ENCODE data around the gene VIL1. TPM values are rescaled to one million over a fixed set of nuclear protein-coding genes. Genes with fewer than 3 reads are reported as not detected.

Gene VIL1
- total RNA-seq, 1 experiment from 2014 or later: 3.0 TPM

DNA sequence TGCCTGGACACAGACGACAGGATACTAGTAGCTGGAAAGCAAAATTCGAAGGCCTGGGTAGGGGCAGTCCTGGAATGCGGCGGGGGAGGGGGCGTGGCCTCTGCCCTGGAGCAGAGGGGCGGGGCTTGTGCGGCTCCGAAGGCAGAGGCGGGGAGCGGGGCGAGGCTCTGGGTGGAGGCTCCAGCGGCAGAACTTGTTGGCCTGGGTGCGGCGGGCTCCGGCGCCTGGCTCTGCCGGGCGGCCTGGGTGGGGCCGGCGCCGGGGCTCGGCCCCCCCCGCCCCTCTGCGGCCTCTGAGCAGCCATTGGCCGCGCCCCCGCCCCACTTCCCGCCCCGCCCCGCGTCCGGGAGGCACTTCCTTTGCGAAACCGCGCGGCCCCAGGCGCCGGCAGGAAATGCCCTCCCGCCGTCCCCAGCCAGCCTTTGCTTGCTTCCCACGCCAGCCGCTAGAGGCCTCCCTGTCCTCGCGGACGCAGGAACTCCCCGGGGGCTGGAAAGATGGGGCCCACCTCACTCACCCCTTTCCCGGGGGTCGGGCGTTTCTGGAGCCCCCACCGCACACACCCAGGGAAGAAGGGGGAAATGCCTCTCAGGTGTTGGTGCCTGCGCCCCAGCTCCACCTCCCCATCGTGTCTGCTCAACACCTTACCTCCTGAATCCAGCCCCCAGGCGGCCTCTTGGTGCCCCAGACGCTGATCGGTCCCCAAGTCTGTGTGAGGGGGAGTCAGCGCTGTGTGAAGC is 12.5 kb upstream of the VIL1 start (continued):
- no peak for TF ChIP-seq AFF4 (CRISPR knock-in tag; IDR thresholded peaks at IDR 0.05; ENCODE audit: borderline replicate concordance)
- no peak for TF ChIP-seq MXD4 (CRISPR knock-in tag; IDR thresholded peaks at IDR 0.05; ENCODE audit: borderline replicate concordance)
- no peak for TF ChIP-seq ZNF219 (CRISPR knock-in tag; IDR thresholded peaks at IDR 0.05; ENCODE audit: borderline replicate concordance)
- 0 out of 2 replicates have a peak, but pooled peaks have one; percentile 18 for TF ChIP-seq ZNF281 (CRISPR knock-in tag; IDR thresholded peaks at IDR 0.05)
- no peak for TF ChIP-seq RELA (CRISPR knock-in tag; IDR thresholded peaks at IDR 0.05; ENCODE audit: borderline replicate concordance)
- no peak for TF ChIP-seq TEAD1 (CRISPR knock-in tag; IDR thresholded peaks at IDR 0.05)
- no peak for TF ChIP-seq ZNF263 (CRISPR knock-in tag; IDR thresholded peaks at IDR 0.05; ENCODE audit: low read depth)
- TF ChIP-seq ZNF396 (CRISPR knock-in tag; IDR thresholded peaks at IDR 0.05; ENCODE audit: borderline replicate concordance): no peak
- TF ChIP-seq E2F1 (CRISPR knock-in tag; IDR thresholded peaks at IDR 0.05): no peak
- TF ChIP-seq EMX1 (CRISPR knock-in tag; IDR thresholded peaks at IDR 0.05): no peak
- TF ChIP-seq MYBL2 (CRISPR knock-in tag; IDR thresholded peaks at IDR 0.05): no peak
- no peak for TF ChIP-seq FOXP1 (CRISPR knock-in tag; IDR thresholded peaks at IDR 0.05; ENCODE audit: borderline replicate concordance)
- no peak for TF ChIP-seq GRHL2 (CRISPR knock-in tag; IDR thresholded peaks at IDR 0.05; ENCODE audit: insufficient replicate concordance, severe bottlenecking)
- no peak; the same call in 1 of the 2 replicates for TF ChIP-seq HMGXB4 (CRISPR knock-in tag; IDR thresholded peaks at IDR 0.05)
- TF ChIP-seq, protein P1, sequence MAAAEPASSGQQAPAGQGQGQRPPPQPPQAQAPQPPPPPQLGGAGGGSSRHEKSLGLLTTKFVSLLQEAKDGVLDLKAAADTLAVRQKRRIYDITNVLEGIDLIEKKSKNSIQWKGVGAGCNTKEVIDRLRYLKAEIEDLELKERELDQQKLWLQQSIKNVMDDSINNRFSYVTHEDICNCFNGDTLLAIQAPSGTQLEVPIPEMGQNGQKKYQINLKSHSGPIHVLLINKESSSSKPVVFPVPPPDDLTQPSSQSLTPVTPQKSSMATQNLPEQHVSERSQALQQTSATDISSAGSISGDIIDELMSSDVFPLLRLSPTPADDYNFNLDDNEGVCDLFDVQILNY (CRISPR knock-in tag; IDR thresholded peaks at IDR 0.05): no peak
- no peak for TF ChIP-seq STAT6 (CRISPR knock-in tag; conservative IDR thresholded peaks at IDR 0.05; ENCODE audit: low read depth)
- TF ChIP-seq ZNF121 (CRISPR knock-in tag; IDR thresholded peaks at IDR 0.05): no peak
- TF ChIP-seq SP1 (CRISPR knock-in tag; conservative IDR thresholded peaks at IDR 0.05): peak; percentile 63
- TF ChIP-seq RORB (CRISPR knock-in tag; IDR thresholded peaks at IDR 0.05): no peak
- TF ChIP-seq, protein P2, sequence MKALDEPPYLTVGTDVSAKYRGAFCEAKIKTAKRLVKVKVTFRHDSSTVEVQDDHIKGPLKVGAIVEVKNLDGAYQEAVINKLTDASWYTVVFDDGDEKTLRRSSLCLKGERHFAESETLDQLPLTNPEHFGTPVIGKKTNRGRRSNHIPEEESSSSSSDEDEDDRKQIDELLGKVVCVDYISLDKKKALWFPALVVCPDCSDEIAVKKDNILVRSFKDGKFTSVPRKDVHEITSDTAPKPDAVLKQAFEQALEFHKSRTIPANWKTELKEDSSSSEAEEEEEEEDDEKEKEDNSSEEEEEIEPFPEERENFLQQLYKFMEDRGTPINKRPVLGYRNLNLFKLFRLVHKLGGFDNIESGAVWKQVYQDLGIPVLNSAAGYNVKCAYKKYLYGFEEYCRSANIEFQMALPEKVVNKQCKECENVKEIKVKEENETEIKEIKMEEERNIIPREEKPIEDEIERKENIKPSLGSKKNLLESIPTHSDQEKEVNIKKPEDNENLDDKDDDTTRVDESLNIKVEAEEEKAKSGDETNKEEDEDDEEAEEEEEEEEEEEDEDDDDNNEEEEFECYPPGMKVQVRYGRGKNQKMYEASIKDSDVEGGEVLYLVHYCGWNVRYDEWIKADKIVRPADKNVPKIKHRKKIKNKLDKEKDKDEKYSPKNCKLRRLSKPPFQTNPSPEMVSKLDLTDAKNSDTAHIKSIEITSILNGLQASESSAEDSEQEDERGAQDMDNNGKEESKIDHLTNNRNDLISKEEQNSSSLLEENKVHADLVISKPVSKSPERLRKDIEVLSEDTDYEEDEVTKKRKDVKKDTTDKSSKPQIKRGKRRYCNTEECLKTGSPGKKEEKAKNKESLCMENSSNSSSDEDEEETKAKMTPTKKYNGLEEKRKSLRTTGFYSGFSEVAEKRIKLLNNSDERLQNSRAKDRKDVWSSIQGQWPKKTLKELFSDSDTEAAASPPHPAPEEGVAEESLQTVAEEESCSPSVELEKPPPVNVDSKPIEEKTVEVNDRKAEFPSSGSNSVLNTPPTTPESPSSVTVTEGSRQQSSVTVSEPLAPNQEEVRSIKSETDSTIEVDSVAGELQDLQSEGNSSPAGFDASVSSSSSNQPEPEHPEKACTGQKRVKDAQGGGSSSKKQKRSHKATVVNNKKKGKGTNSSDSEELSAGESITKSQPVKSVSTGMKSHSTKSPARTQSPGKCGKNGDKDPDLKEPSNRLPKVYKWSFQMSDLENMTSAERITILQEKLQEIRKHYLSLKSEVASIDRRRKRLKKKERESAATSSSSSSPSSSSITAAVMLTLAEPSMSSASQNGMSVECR (CRISPR knock-in tag; IDR thresholded peaks at IDR 0.05; ENCODE audit: borderline replicate concordance): no peak
- TF ChIP-seq TP53 (CRISPR knock-in tag; IDR thresholded peaks at IDR 0.05): no peak
